Fibroblast of peridontal ligament (primary cell): ENCODE measurements around the gene MAN1A1.
A peak's percentile ranks its signal among the peaks of the same experiment; 100 is the strongest.
"Not testable (repeated sequence)": the region's sequence is repeated elsewhere in the genome, so short reads cannot be mapped to it uniquely, and the experiment has no call there.

Experiments used
- DNase-seq: peaks from one replicate; pipeline ENCODE4 v3.0.0-alpha.2; 2010; ENCODE audit errors: extremely low read depth

MAN1A1 gene

GRCh38 chr6:119171088-119171841 lies 178.3 kb downstream of the MAN1A1 start:
- DNase-seq: no peak

- peak; percentile 77 for DNase-seq
Measured at GRCh38 chr6:119170447-119171087, 179.0 kb downstream of the MAN1A1 start.

GRCh38 chr6:119170103-119170446 lies 179.5 kb downstream of the MAN1A1 start:
- no peak for DNase-seq

- not testable (repeated sequence) for DNase-seq
Measured at GRCh38 chr6:119169355-119169754, 180.2 kb downstream of the MAN1A1 start.

- no peak for DNase-seq
Measured at GRCh38 chr6:119166024-119166784, 183.4 kb downstream of the MAN1A1 start.

- no peak for DNase-seq
Measured at GRCh38 chr6:119163006-119163405, 186.6 kb downstream of the MAN1A1 start.

- no peak for DNase-seq
Measured at GRCh38 chr6:119162134-119162775, 187.3 kb downstream of the MAN1A1 start.

- no peak for DNase-seq
Measured at GRCh38 chr6:119161438-119161837, 188.1 kb downstream of the MAN1A1 start.

GRCh38 chr6:119160911-119161310 lies 188.7 kb downstream of the MAN1A1 start:
- peak; percentile 54 for DNase-seq

- peak; percentile 97 for DNase-seq
Measured at GRCh38 chr6:119158057-119158848, 191.3 kb downstream of the MAN1A1 start.

GRCh38 chr6:119157506-119157815 lies 192.1 kb downstream of the MAN1A1 start:
- no peak for DNase-seq

- DNase-seq: no peak
Measured at GRCh38 chr6:119156757-119157505, 192.6 kb downstream of the MAN1A1 start.

GRCh38 chr6:119156082-119156481 lies 193.5 kb downstream of the MAN1A1 start:
- not testable (repeated sequence) for DNase-seq

- DNase-seq: no peak
Measured at GRCh38 chr6:119152187-119152586, 197.4 kb downstream of the MAN1A1 start.

GRCh38 chr6:119148825-119149525 lies 200.6 kb downstream of the MAN1A1 start:
- DNase-seq: peak; percentile 57

GRCh38 chr6:119148098-119148824 lies 201.3 kb downstream of the MAN1A1 start:
- DNase-seq: peak; percentile 95

- peak; percentile 96 for DNase-seq
Measured at GRCh38 chr6:119147101-119148053, 202.2 kb downstream of the MAN1A1 start.

- no peak for DNase-seq
Measured at GRCh38 chr6:119145111-119145510, 204.4 kb downstream of the MAN1A1 start.
